HEK293T (cell line): ENCODE measurements around the gene FAM120B.

Experiments used
- CTCF ChIA-PET: fragments of 350-600 bp; formaldehyde crosslinking; extraction: SDS; loops from one replicate; lab custom pipeline; 2021; ENCODE audit warnings: antibody characterized with exemption, inconsistent platforms; lab: Yijun Ruan, JAX
- POLR2A ChIA-PET: fragments of 350-600 bp; formaldehyde crosslinking; extraction: SDS; loops from one replicate; lab custom pipeline; 2020; ENCODE audit warnings: antibody characterized with exemption, inconsistent platforms; lab: Yijun Ruan, JAX
- DNase-seq: peaks from one replicate; pipeline ENCODE4 v3.0.0; 2012; ENCODE audit warnings: mixed read lengths; ENCODE audit errors: extremely low spot score
- ARNT ChIP-seq: fragments of 450-650 bp; IDR thresholded peaks from 2 replicates; pipeline ENCODE4 v1.6.1; 2017; ENCODE audit warnings: mild to moderate bottlenecking
- BHLHE40 ChIP-seq: fragments of 450-650 bp; IDR thresholded peaks from 2 replicates; pipeline ENCODE4 v1.6.1; 2016; ENCODE audit warnings: mild to moderate bottlenecking, moderate library complexity, borderline replicate concordance
- CTBP1 ChIP-seq: fragments of 450-650 bp; IDR thresholded peaks from 2 replicates; pipeline ENCODE4 v1.6.1; 2016; ENCODE audit warnings: borderline replicate concordance
- ELF4 ChIP-seq: fragments of 450-650 bp; IDR thresholded peaks from 2 replicates; pipeline ENCODE4 v1.6.1; 2017; ENCODE audit warnings: antibody characterized with exemption
- FOXA1 ChIP-seq: fragments of 450-650 bp; IDR thresholded peaks from 2 replicates; pipeline ENCODE4 v1.6.1; 2016; ENCODE audit warnings: mild to moderate bottlenecking
- FOXK2 ChIP-seq: fragments of 450-650 bp; IDR thresholded peaks from 2 replicates; pipeline ENCODE4 v1.6.1; 2016; ENCODE audit warnings: mild to moderate bottlenecking
- FOXM1 ChIP-seq: fragments of 450-650 bp; IDR thresholded peaks from 2 replicates; pipeline ENCODE4 v1.6.1; 2017; ENCODE audit warnings: mild to moderate bottlenecking, borderline replicate concordance
- HDGF ChIP-seq: fragments of 450-650 bp; IDR thresholded peaks from 2 replicates; pipeline ENCODE4 v1.6.1; 2017; ENCODE audit warnings: antibody characterized with exemption, borderline replicate concordance
- L3MBTL2 ChIP-seq: fragments of 450-650 bp; conservative IDR thresholded peaks from 2 replicates; pipeline ENCODE4 v1.6.1; 2016; ENCODE audit warnings: mild to moderate bottlenecking
- LEF1 ChIP-seq: fragments of 450-650 bp; IDR thresholded peaks from 2 replicates; pipeline ENCODE4 v1.6.1; 2017; ENCODE audit warnings: mild to moderate bottlenecking, borderline replicate concordance
- NFRKB ChIP-seq: fragments of 450-650 bp; IDR thresholded peaks from 2 replicates; pipeline ENCODE4 v1.6.1; 2016; ENCODE audit warnings: mild to moderate bottlenecking, moderate library complexity
- PKNOX1 ChIP-seq: fragments of 450-650 bp; IDR thresholded peaks from 2 replicates; pipeline ENCODE4 v1.6.1; 2016
- SP1 ChIP-seq: fragments of 450-650 bp; IDR thresholded peaks from 2 replicates; pipeline ENCODE4 v1.6.1; 2017
- SUZ12 ChIP-seq: fragments of 450-650 bp; IDR thresholded peaks from 2 replicates; pipeline ENCODE4 v1.6.1; 2016; ENCODE audit warnings: mild to moderate bottlenecking
- TARDBP ChIP-seq: fragments of 450-650 bp; IDR thresholded peaks from 2 replicates; pipeline ENCODE4 v1.6.1; 2016
- ZNF384 ChIP-seq: fragments of 450-650 bp; IDR thresholded peaks from 2 replicates; pipeline ENCODE4 v1.6.1; 2016

FAM120B gene

GRCh38 chr6:170366248-170366960 is 59.8 kb downstream of the FAM120B start:
- CTCF ChIA-PET: no interaction called here
- POLR2A ChIA-PET: no interaction called here
- no peak for TF ChIP-seq CTBP1
- TF ChIP-seq L3MBTL2: no peak
- TF ChIP-seq NFRKB: no peak
- TF ChIP-seq ARNT: no peak
- no peak for TF ChIP-seq SUZ12
- TF ChIP-seq FOXM1: no peak
- no peak for TF ChIP-seq TARDBP
- no peak for TF ChIP-seq ZNF384
- no peak for TF ChIP-seq BHLHE40
- no peak for DNase-seq

- TF ChIP-seq CTBP1 (no peak), NFRKB (no peak), FOXM1 (no peak), HDGF (no peak), TARDBP (no peak), ZNF384 (no peak)
- ChIA-PET CTCF (no interaction called here), POLR2A (no interaction called here)
- no peak for DNase-seq
Measured at GRCh38 chr6:170367241-170367640, 60.7 kb downstream of the FAM120B start.

GRCh38 chr6:170368544-170368943 is 62.0 kb downstream of the FAM120B start:
- TF ChIP-seq TARDBP (no peak), PKNOX1 (no peak), ARNT (no peak)
- ChIA-PET POLR2A (no interaction called here), CTCF (no interaction called here)
- no peak for DNase-seq

- ChIA-PET POLR2A (no interaction called here), CTCF (no interaction called here)
- no peak for TF ChIP-seq TARDBP
- no peak for TF ChIP-seq SP1
- DNase-seq: no peak
Measured at GRCh38 chr6:170369403-170369802, 62.8 kb downstream of the FAM120B start.

GRCh38 chr6:170370416-170370815 is 63.9 kb downstream of the FAM120B start:
- DNase-seq: no peak
- ChIA-PET POLR2A (no interaction called here), CTCF (no interaction called here)
- TF ChIP-seq ELF4 (no peak), HDGF (no peak), FOXM1 (no peak), PKNOX1 (no peak), SP1 (no peak), FOXA1 (no peak), ARNT (no peak), LEF1 (no peak), FOXK2 (no peak), TARDBP (no peak), BHLHE40 (no peak), NFRKB (no peak), ZNF384 (no peak), SUZ12 (no peak), CTBP1 (no peak)

- DNase-seq: no peak
- ChIA-PET CTCF (interaction anchor here (0.6 kb wide), 1 partner anchor 15 kb away, joined by 3 read pairs; no protein-coding TSS in a partner anchor), POLR2A (no interaction called here)
- TF ChIP-seq ELF4 (no peak), BHLHE40 (no peak), SUZ12 (no peak), HDGF (no peak), CTBP1 (no peak), LEF1 (no peak), ZNF384 (no peak), ARNT (no peak), L3MBTL2 (no peak), NFRKB (no peak), PKNOX1 (no peak), SP1 (no peak)
Measured at GRCh38 chr6:170371080-170371479, 64.5 kb downstream of the FAM120B start.

GRCh38 chr6:170371588-170371987 is 65.0 kb downstream of the FAM120B start:
- DNase-seq: no peak
- no peak for TF ChIP-seq FOXA1
- no peak for TF ChIP-seq ARNT
- TF ChIP-seq SUZ12: no peak
- TF ChIP-seq SP1: no peak
- TF ChIP-seq HDGF: no peak
- no peak for TF ChIP-seq LEF1
- TF ChIP-seq BHLHE40: no peak
- no peak for TF ChIP-seq PKNOX1
- no peak for TF ChIP-seq ZNF384
- TF ChIP-seq TARDBP: no peak
- POLR2A ChIA-PET: no interaction called here
- CTCF ChIA-PET: interaction anchor here (0.6 kb wide), 1 partner anchor 15 kb away, joined by 3 read pairs; no protein-coding TSS in a partner anchor
